CD4-positive, alpha-beta T cell (primary cell): ENCODE measurements around the gene ACTN4. TPM values are rescaled to one million over a fixed set of nuclear protein-coding genes. Genes with fewer than 3 reads are reported as not detected.
A peak's percentile ranks its signal among the peaks of the same experiment; 100 is the strongest.

ENCODE experiments used
- ATAC-seq: fragments of 200-7000 bp; cut with Tn5 transposase; one replicate; pipeline ENCODE4 v1.10.0; 2022; ENCODE audit warnings: mild to moderate bottlenecking; ENCODE audit not compliant: poor library complexity
- CTCF ChIA-PET: fragments of 350-600 bp; sonication (Branson Sonifier 250); formaldehyde crosslinking; loops from one replicate; lab custom pipeline; 2021; ENCODE audit warnings: antibody characterized with exemption, inconsistent platforms; lab: Charles Lee
- POLR2A ChIA-PET: fragments of 350-600 bp; sonication (Branson Sonifier 250); formaldehyde crosslinking; loops from one replicate; lab custom pipeline; 2021; ENCODE audit warnings: antibody characterized with exemption, inconsistent platforms; lab: Charles Lee
- DNase-seq, 14 experiments: peaks; one replicate each; pipeline ENCODE4 v3.0.0-alpha.2; 2013 to 2020; ENCODE audit warnings: mixed read lengths in 2 of 14
- H3K27ac ChIP-seq, 2 donors: one replicate each; pipeline versions ENCODE4 v1.5.1 to v1.7.0; 2013; ENCODE audit warnings: low read length in 2 of 2, low read depth in 1 of 2, mild to moderate bottlenecking in 1 of 2
- H3K27me3 ChIP-seq, 2 experiments: 1 replicate in 1 of 2; 2 replicates in 1 of 2; pipeline versions ENCODE4 v1.6.1 to v1.7.0; 2013; ENCODE audit warnings: low read length in 2 of 2, control low read depth in 1 of 2, mild to moderate bottlenecking in 1 of 2, moderate library complexity in 1 of 2; ENCODE audit not compliant: insufficient read depth in 2 of 2, control insufficient read depth in 1 of 2
- H3K36me3 ChIP-seq: one replicate; pipeline ENCODE4 v1.6.1; 2013; ENCODE audit warnings: low read length, control low read depth; ENCODE audit not compliant: insufficient read depth
- H3K4me1 ChIP-seq: one replicate; pipeline ENCODE4 v1.6.1; 2013; ENCODE audit warnings: low read length, control low read depth; ENCODE audit not compliant: insufficient read depth
- H3K4me3 ChIP-seq: one replicate; pipeline ENCODE4 v1.5.1; 2013; ENCODE audit warnings: mild to moderate bottlenecking, low read length, moderate library complexity
- H3K9me3 ChIP-seq, 2 experiments: 1 replicate in 1 of 2; 2 replicates in 1 of 2; pipeline versions ENCODE4 v1.6.1 to v1.7.0; 2013; ENCODE audit warnings: low read length in 2 of 2, mild to moderate bottlenecking in 2 of 2, control low read depth in 1 of 2, moderate library complexity in 1 of 2; ENCODE audit not compliant: control insufficient read depth in 1 of 2, insufficient read depth in 1 of 2
- H3K27ac Mint-ChIP-seq: one replicate; pipeline ENCODE4 v1.8.0; 2020; ENCODE audit warnings: mixed read lengths
- H3K27me3 Mint-ChIP-seq: one replicate; pipeline ENCODE4 v1.8.0; 2021; ENCODE audit warnings: mixed read lengths
- H3K36me3 Mint-ChIP-seq: one replicate; pipeline ENCODE4 v1.8.0; 2021; ENCODE audit warnings: low read depth, mixed read lengths
- H3K4me1 Mint-ChIP-seq: one replicate; pipeline ENCODE4 v1.8.0; 2021; ENCODE audit warnings: low read depth, mixed read lengths
- H3K4me3 Mint-ChIP-seq: one replicate; pipeline ENCODE4 v1.8.0; 2020; ENCODE audit warnings: mild to moderate bottlenecking, mixed read lengths
- H3K9me3 Mint-ChIP-seq: one replicate; pipeline ENCODE4 v1.8.0; 2020; ENCODE audit warnings: mixed read lengths
- CTCF ChIP-seq: fragments of 200-600 bp; IDR thresholded peaks from one replicate; pipeline ENCODE4 v1.8.0; 2022; ENCODE audit warnings: antibody characterized with exemption, mild to moderate bottlenecking
- intact Hi-C, 2 experiments: fragments of 100-400 bp; cut with DNase I in 1 of 2; cut with micrococcal nuclease in 1 of 2; formaldehyde crosslinking; loops; one replicate each; pipeline versions ENCODE4 v1.15.1 to v1.9.0; 2023 to 2025; cut with DNase I, micrococcal nuclease
- total RNA-seq, 174 experiments: library from RNA in 2 of 174; stranded (reverse) in 2 of 174; gene quantifications; one replicate each; pipeline ENCODE4 v1.2.3 and lab custom pipeline; 2021 to 2026

Gene ACTN4
- total RNA-seq, 2 experiments from 2014 or later: 70.3 to 84.0 TPM

- no peak for TF ChIP-seq CTCF
- DNase-seq (peak in 2 of 14 experiments; percentile 37 to 50), ATAC-seq (no peak)
- CTCF ChIA-PET: interaction anchor here (1.1 kb wide), 1 partner anchor 28 kb away, joined by 3 read pairs; no protein-coding TSS in a partner anchor
- H3K9me3 Mint-ChIP-seq: no peaks in the 10 kb centered on the region
- H3K27ac Mint-ChIP-seq: no peak overlapping the region
- H3K4me3 Mint-ChIP-seq: no peak overlapping the region
- Histone ChIP-seq H3K4me3 (no peak overlapping the region), H3K4me1 (peaks cover 83% of the 10 kb centered on the region), H3K27ac (no peak overlapping the region), H3K36me3 (peaks cover 14% of the 10 kb centered on the region), H3K9me3 (no peaks in the 10 kb centered on the region), H3K27me3 (peaks cover 3 to 13% of the 10 kb centered on the region in 2 experiments)
- peaks cover 74% of the 10 kb centered on the region for H3K4me1 Mint-ChIP-seq
- POLR2A ChIA-PET: interaction anchor here (0.5 kb wide), 1 partner anchor 155 kb away, joined by 3 read pairs; no protein-coding TSS in a partner anchor
- intact Hi-C loops: no loop called here
- peaks cover 76% of the 10 kb centered on the region for H3K27me3 Mint-ChIP-seq
- H3K36me3 Mint-ChIP-seq: no peaks in the 10 kb centered on the region
Measured at GRCh38 chr19:38653028-38653571, 5.7 kb downstream of the ACTN4 start.

- Histone ChIP-seq H3K27ac (no peak overlapping the region), H3K27me3 (peaks cover 0 to 12% of the 10 kb centered on the region in 2 experiments), H3K9me3 (no peaks in the 10 kb centered on the region), H3K4me3 (no peak overlapping the region), H3K4me1 (peaks cover 82% of the 10 kb centered on the region), H3K36me3 (peaks cover 17% of the 10 kb centered on the region)
- DNase-seq (no peak), ATAC-seq (no peak)
- POLR2A ChIA-PET: no interaction called here
- Mint-ChIP-seq H3K36me3 (no peaks in the 10 kb centered on the region), H3K4me1 (peaks cover 65% of the 10 kb centered on the region), H3K9me3 (no peaks in the 10 kb centered on the region), H3K27ac (no peak overlapping the region), H3K27me3 (peaks cover 66% of the 10 kb centered on the region), H3K4me3 (no peak overlapping the region)
- intact Hi-C loops: no loop called here
- CTCF ChIA-PET: no interaction called here
- TF ChIP-seq CTCF: no peak
Measured at GRCh38 chr19:38654628-38655055, 7.2 kb downstream of the ACTN4 start.

- Mint-ChIP-seq H3K4me3 (no peak overlapping the region), H3K27ac (peak overlapping the region; percentile 39), H3K36me3 (no peaks in the 10 kb centered on the region), H3K27me3 (peaks cover 65% of the 10 kb centered on the region), H3K4me1 (peaks cover 59% of the 10 kb centered on the region), H3K9me3 (no peaks in the 10 kb centered on the region)
- intact Hi-C loops: no loop called here
- TF ChIP-seq CTCF: no peak
- Histone ChIP-seq H3K27ac (no peak overlapping the region), H3K9me3 (no peaks in the 10 kb centered on the region), H3K4me1 (peaks cover 78% of the 10 kb centered on the region), H3K4me3 (no peak overlapping the region), H3K36me3 (peaks cover 17% of the 10 kb centered on the region), H3K27me3 (peaks cover 0 to 12% of the 10 kb centered on the region in 2 experiments)
- ChIA-PET POLR2A (interaction anchor here (2.8 kb wide), 1 partner anchor 8 kb away, joined by 27 read pairs; the partner anchor contains the start of gene ACTN4), CTCF (no interaction called here)
- ATAC-seq (no peak), DNase-seq (peak in 1 of 14 experiments; percentile 32)
Measured at GRCh38 chr19:38655148-38655824, 7.8 kb downstream of the ACTN4 start.
